ENCODE data around the gene RRP8.

DNA sequence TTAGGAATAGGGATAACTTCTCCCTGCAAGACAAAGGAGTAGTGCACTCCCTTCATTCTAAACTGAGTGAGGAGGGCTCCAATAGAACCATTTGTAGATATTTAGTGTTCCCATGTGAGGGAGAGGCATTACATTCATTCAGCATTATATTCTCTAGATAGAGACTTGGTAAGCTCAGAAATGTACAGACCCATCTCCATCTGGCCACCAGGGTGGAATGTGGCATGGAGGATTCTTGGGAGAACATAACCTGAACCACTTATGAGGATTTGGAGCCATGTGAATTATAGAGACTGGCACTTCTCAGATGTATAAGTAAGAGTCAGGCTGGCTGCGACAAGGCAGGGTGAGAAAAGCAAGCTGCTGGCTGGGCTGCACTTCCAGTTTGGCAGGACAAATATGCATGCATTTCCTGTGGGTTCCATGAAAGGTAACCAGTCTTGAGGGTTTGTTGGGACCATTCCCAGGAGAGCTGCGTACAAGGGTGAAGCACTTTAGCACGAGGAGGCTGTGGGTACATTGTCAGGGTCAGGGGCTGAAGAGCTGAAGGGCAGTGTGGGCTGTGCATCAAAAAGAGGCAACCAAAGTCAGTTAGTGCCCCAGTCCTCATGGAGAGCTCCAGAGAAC lies 9.2 kb downstream of the RRP8 start:
- TF ChIP-seq TAF1 (IDR thresholded peaks at IDR 0.05; ENCODE audit: borderline replicate concordance, low read depth, low read length) (no peak), POLR2A (IDR thresholded peaks at IDR 0.05; ENCODE audit: low read depth, low read length) (no peak)
